PC-3 (cell line): ENCODE results near the gene CAPS2. TPM values are rescaled to one million over a fixed set of nuclear protein-coding genes. Genes with fewer than 3 reads are reported as not detected.

Experiments used
- ATAC-seq: fragments of 200-7000 bp; cut with Tn5 transposase; 2 replicates; pipeline ENCODE4 v1.9.1; 2020; ENCODE audit warnings: mild to moderate bottlenecking, moderate library complexity
- BruUV-seq: library from RNA; stranded (reverse); fragments of 400-500 nt; replicated peaks from 2 replicates; lab custom pipeline; 2021; lab: Mats Ljungman, UMichigan
- CTCF ChIA-PET: fragments of 300-600 bp; sonication (Branson Sonifier 250); formaldehyde crosslinking; loops from one replicate; lab custom pipeline; 2022; ENCODE audit warnings: antibody characterized with exemption; lab: Charles Lee
- POLR2A ChIA-PET: fragments of 300-600 bp; sonication (Branson Sonifier 250); formaldehyde crosslinking; loops from one replicate; lab custom pipeline; 2022; ENCODE audit warnings: antibody characterized with exemption; ENCODE audit not compliant: unreplicated experiment; lab: Charles Lee
- DNase-seq: peaks from one replicate; pipeline ENCODE4 v3.0.0-alpha.2; 2015
- H2AFZ ChIP-seq: fragments of 300-600 bp; sonication (generic); 2 replicates; pipeline ENCODE4 v1.6.0; 2016; ENCODE audit warnings: antibody characterized with exemption, low read length
- H3F3A ChIP-seq: fragments of 300-600 bp; sonication (generic); one replicate; pipeline ENCODE4 v1.6.0; 2017; ENCODE audit warnings: antibody characterized with exemption, low read length, control low read depth, mild to moderate bottlenecking; ENCODE audit not compliant: unreplicated experiment
- H3K27ac ChIP-seq: fragments of 300-600 bp; sonication (generic); 2 replicates; pipeline ENCODE4 v1.5.1; 2016; ENCODE audit warnings: mild to moderate bottlenecking, low read length
- H3K27me3 ChIP-seq: fragments of 300-600 bp; sonication (generic); 2 replicates; pipeline ENCODE4 v1.6.1; 2016; ENCODE audit warnings: low read length, mixed read lengths
- H3K36me3 ChIP-seq: fragments of 300-600 bp; sonication (generic); 2 replicates; pipeline ENCODE4 v1.6.1; 2016; ENCODE audit warnings: low read depth, mixed run types, low read length, mixed read lengths
- H3K4me1 ChIP-seq: fragments of 300-600 bp; sonication (generic); 2 replicates; pipeline ENCODE4 v1.5.1; 2016; ENCODE audit warnings: low read length; ENCODE audit not compliant: insufficient read depth
- H3K4me2 ChIP-seq: fragments of 300-600 bp; sonication (generic); 2 replicates; pipeline ENCODE4 v1.6.0; 2016; ENCODE audit warnings: low read length
- H3K4me3 ChIP-seq: fragments of 300-600 bp; sonication (generic); 2 replicates; pipeline ENCODE4 v1.5.1; 2016; ENCODE audit warnings: mild to moderate bottlenecking, low read length, mixed read lengths
- H3K79me2 ChIP-seq: fragments of 300-600 bp; sonication (generic); 2 replicates; pipeline ENCODE4 v1.6.1; 2017; ENCODE audit warnings: low read length, mixed read lengths
- H3K9ac ChIP-seq: fragments of 300-600 bp; sonication (generic); 2 replicates; pipeline ENCODE4 v1.6.0; 2016; ENCODE audit warnings: mild to moderate bottlenecking, low read length
- H3K9me2 ChIP-seq: fragments of 300-600 bp; sonication (generic); replicated peaks from 2 replicates; pipeline ENCODE4 v1.6.1; 2016; ENCODE audit warnings: mixed run types, low read length, mixed read lengths
- H3K9me3 ChIP-seq: fragments of 300-600 bp; sonication (generic); 2 replicates; pipeline ENCODE4 v1.6.1; 2016; ENCODE audit warnings: low read length, mixed read lengths
- H4K20me1 ChIP-seq: fragments of 300-600 bp; sonication (generic); 2 replicates; pipeline ENCODE4 v1.6.1; 2016; ENCODE audit warnings: low read length, mixed read lengths
- CTCF ChIP-seq: fragments of 300-600 bp; sonication (generic); conservative IDR thresholded peaks from 2 replicates; pipeline ENCODE4 v1.5.1; 2017; ENCODE audit warnings: antibody characterized with exemption, low read depth, mild to moderate bottlenecking, low read length
- EZH2 ChIP-seq: fragments of 300-600 bp; sonication (generic); IDR thresholded peaks from one replicate; pipeline ENCODE4 v1.6.1; 2017; ENCODE audit warnings: antibody characterized with exemption, mild to moderate bottlenecking, low read length; ENCODE audit not compliant: unreplicated experiment
- EZH2phosphoT487 ChIP-seq: fragments of 300-600 bp; sonication (generic); IDR thresholded peaks from 2 replicates; pipeline ENCODE4 v1.6.1; 2018; ENCODE audit warnings: mild to moderate bottlenecking, antibody characterized with exemption, low read length, borderline replicate concordance
- intact Hi-C: fragments of 100-400 bp; cut with micrococcal nuclease; formaldehyde crosslinking; loops from 2 replicates; pipeline ENCODE4 v1.9.0; 2023
- total RNA-seq: library from RNA; depleted of rRNA; stranded (reverse); fragments of >200 nt; gene quantifications from 2 replicates; pipeline ENCODE4 v1.2.3, GENCODE V29; 2014

CAPS2 gene
- total RNA-seq, 1 experiment from 2014 or later, result 8.4 TPM

GRCh38 chr12:75288860-75289259 is 41.3 kb downstream of the CAPS2 start:
- TF ChIP-seq EZH2phosphoT487, result no peak
- TF ChIP-seq CTCF, result no peak
- TF ChIP-seq EZH2, result no peak
- DNase-seq (no peak), ATAC-seq (no peak; the same call in 1 of the 2 replicates)
- Histone ChIP-seq H3K4me2 (no peak overlapping the region), H3K27ac (no peak overlapping the region), H3K79me2 (no peaks in the 10 kb centered on the region), H3K4me1 (no peaks in the 10 kb centered on the region), H3K9me2 (no peaks in the 10 kb centered on the region), H3K4me3 (no peak overlapping the region), H3K9ac (no peak overlapping the region), H2AFZ (no peak overlapping the region), H4K20me1 (no peaks in the 10 kb centered on the region), H3K27me3 (no peaks in the 10 kb centered on the region), H3F3A (no peaks in the 10 kb centered on the region), H3K9me3 (no peaks in the 10 kb centered on the region), H3K36me3 (no peaks in the 10 kb centered on the region)
- intact Hi-C loops, result loop anchor here (1.0 to 5.0 kb wide), 3 partner anchors 232 to 600 kb away; no protein-coding TSS in a partner anchor
- BruUV-seq, result no TSS peak
- ChIA-PET POLR2A (no interaction called here), CTCF (interaction anchor here (0.5 kb wide), 2 partner anchors 117 to 1184 kb away, joined by 3 to 4 read pairs; no protein-coding TSS in a partner anchor)

DNA sequence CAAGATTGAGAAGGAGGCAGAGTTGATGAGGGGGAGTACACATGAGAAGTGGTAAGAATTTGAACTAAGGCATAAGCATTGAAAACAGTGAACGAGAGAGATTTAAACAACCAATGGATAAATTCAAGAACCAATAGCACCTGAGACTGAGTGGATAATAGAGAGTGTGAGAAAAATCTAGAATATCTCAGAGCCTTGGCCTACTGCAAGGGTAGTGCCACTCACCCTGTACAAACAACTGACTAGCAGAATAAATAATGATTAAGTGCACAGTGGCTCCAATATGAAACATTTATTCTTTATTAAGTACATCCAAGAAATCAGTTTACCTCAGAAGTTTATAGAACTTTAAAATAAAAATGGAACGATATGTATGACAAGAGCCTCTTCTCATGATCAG is 54.4 kb downstream of the CAPS2 start:
- intact Hi-C loops, result loop anchor here (5.0 kb wide), 1 partner anchor 203 kb away; no protein-coding TSS in a partner anchor
- no peak overlapping the region for H3K4me3 ChIP-seq
- H3K27ac ChIP-seq, result no peak overlapping the region
- no peak overlapping the region for H3K4me2 ChIP-seq
- no peaks in the 10 kb centered on the region for H4K20me1 ChIP-seq
- H3K36me3 ChIP-seq, result no peaks in the 10 kb centered on the region
- H3K27me3 ChIP-seq, result no peaks in the 10 kb centered on the region
- H2AFZ ChIP-seq, result no peak overlapping the region
- ATAC-seq (peak; percentile 91), DNase-seq (peak; percentile 34)
- H3F3A ChIP-seq, result no peaks in the 10 kb centered on the region
- no peaks in the 10 kb centered on the region for H3K9me2 ChIP-seq
- no peaks in the 10 kb centered on the region for H3K9me3 ChIP-seq
- ChIA-PET POLR2A (no interaction called here), CTCF (no interaction called here)
- peaks cover 10% of the 10 kb centered on the region for H3K4me1 ChIP-seq
- H3K79me2 ChIP-seq, result no peaks in the 10 kb centered on the region
- BruUV-seq, result no TSS peak
- H3K9ac ChIP-seq, result no peak overlapping the region
- TF ChIP-seq EZH2 (no peak), CTCF (no peak), EZH2phosphoT487 (no peak)

- Histone ChIP-seq H3K79me2 (no peaks in the 10 kb centered on the region), H3K27ac (no peak overlapping the region), H3K9me3 (no peaks in the 10 kb centered on the region), H3K4me3 (no peak overlapping the region), H3K36me3 (no peaks in the 10 kb centered on the region), H4K20me1 (no peaks in the 10 kb centered on the region), H3K27me3 (no peaks in the 10 kb centered on the region), H3K9me2 (no peaks in the 10 kb centered on the region), H3K9ac (no peak overlapping the region), H2AFZ (no peak overlapping the region), H3F3A (no peaks in the 10 kb centered on the region), H3K4me2 (no peak overlapping the region), H3K4me1 (peaks cover 25% of the 10 kb centered on the region)
- no peak for TF ChIP-seq EZH2
- TF ChIP-seq EZH2phosphoT487, result no peak
- no peak for TF ChIP-seq CTCF
- BruUV-seq, result no TSS peak
- no peak for DNase-seq
- CTCF ChIA-PET, result no interaction called here
- intact Hi-C loops, result no loop called here
- POLR2A ChIA-PET, result interaction anchor here (0.7 kb wide), 1 partner anchor 12 kb away, joined by 3 read pairs; no protein-coding TSS in a partner anchor
- no peak for ATAC-seq
Observed at GRCh38 chr12:75271576-75271975, 58.5 kb downstream of the CAPS2 start.
